Measurements from ENCODE around the gene COL11A2. TPM values are rescaled to one million over a fixed set of nuclear protein-coding genes. Genes with fewer than 3 reads are reported as not detected.
"Not testable (repeated sequence)": the region's sequence is repeated elsewhere in the genome, so short reads cannot be mapped to it uniquely, and the experiment has no call there.

Gene COL11A2
- total RNA-seq, 1 donor from 2014 or later: under 0.01 TPM

GRCh38 chr6:33160096-33160495 lies 32.2 kb downstream of the COL11A2 start:
- no peak for DNase-seq (ENCODE audit: low read depth in 2 of 2)

DNA sequence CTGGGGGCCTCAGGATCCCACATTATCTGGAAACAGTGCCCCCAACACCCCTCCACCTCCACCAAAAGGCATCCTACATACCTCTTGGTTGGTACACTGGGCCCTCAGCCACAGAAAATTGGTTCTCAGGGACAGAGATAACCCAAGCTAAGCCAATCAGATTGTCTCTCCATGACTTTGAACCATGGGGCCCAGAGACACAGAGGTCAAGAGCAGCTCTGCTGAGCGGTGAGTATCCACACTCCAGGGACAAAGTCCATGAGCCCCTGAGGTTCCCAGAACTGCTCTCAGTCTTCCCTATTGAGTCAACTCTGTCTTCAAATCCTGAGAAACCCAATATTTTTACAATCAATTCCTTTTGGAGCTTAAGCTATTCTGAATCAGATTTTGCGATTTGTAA lies 35.3 kb downstream of the COL11A2 start:
- DNase-seq (ENCODE audit: low read depth in 2 of 2): no peak

- no peak for DNase-seq (ENCODE audit: low read depth in 2 of 2)
Measured at GRCh38 chr6:33156561-33156960, 35.7 kb downstream of the COL11A2 start.

DNA sequence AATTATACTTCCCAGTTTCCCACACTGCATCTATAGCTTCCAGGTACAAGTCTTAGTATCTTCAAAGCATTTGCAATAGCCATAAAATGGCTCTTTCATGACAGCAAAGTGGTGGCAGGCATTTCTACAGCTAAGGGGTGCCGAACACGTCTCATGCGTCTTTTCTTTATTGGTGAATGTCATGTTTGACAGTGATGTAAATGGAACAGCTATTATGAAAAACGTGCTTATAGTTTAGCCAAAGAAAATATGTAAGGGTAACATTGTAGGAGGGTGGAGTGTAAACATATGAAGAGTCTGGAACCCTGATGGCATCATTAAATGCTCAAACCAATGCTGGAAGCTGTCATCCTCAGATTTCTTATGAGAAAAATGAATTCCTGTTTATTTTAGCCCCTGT lies 37.9 kb downstream of the COL11A2 start:
- no peak for DNase-seq (ENCODE audit: low read depth in 2 of 2)

DNA sequence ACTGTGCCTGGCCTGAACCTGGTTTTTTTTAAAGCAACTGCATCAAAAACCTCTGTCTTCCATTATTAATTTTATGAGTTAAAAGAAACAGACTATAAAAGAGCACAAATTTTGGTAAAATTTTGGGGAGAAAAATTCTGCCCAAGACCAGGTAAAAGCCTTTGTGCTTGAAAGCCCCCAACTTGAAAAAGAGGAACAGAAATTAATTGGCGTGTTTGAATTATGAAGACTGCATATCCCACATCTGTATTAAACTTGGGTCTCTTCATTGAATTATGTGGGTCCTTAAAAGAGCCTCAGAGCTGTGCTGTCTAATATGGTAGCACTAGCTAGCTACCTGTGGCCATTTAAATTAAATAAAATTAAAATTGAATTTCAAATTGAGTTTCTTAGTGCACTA lies 41.2 kb downstream of the COL11A2 start:
- no peak for DNase-seq (ENCODE audit: low read depth in 2 of 2)

DNA sequence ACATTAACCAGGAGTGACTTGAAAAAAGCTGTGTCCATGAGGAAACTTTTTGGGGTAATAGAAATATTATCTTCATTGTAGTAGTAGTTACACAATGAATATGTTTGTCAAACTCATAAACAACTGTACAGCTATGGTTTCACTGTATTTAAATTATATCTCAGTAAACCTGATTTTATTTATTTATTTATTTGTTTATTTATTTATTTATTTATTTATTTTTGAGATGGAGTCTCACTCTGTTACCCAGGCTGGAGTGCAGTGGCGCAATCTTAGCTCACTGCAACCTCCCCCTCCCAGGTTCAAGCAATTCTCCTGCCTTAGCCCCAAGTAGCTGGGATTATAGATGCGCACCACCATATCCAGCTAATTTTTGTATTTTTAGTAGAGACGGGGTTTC lies 41.7 kb downstream of the COL11A2 start:
- DNase-seq (ENCODE audit: low read depth in 2 of 2): not testable (repeated sequence)

DNA sequence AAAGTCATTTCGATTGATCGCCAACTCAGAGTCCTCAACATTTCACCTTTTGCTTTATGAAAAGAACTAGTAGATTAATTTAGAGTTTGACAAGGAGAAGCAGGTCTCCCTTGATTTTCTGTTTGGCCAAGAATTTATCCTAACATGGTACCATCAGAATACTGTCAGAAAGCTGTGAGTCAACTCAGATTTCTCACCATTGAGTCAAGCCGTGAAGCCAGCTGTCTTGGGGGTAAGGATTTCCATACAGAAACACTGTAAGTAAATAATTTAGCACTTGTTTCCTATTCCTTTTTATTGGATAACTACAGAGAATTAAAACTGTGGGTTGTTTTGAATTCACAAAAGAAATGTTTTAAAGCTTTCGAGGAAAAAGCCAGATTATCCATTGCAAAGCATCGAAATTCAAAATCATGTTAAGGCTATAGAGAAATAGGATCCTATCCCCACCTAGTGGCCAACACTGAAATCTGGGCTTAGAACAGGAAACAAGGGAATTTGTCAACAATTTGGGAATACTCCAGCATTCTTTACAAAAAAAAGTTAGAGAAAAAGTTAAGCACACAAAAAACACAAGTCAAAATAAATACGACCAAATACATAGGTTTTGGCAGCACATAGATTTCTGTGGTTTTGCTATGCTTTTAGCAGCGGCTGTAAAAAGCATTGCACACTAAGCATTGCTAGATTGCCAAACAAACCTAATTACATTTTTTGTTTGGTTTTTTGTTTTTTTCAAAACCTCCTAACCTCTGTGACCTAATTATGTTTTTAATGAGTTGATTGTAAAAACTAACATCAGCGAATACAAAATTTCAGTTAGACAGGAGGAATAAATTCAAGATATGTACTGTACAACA lies 44.2 kb downstream of the COL11A2 start:
- DNase-seq (ENCODE audit: low read depth in 2 of 2): peak; percentile 34 to 55

DNA sequence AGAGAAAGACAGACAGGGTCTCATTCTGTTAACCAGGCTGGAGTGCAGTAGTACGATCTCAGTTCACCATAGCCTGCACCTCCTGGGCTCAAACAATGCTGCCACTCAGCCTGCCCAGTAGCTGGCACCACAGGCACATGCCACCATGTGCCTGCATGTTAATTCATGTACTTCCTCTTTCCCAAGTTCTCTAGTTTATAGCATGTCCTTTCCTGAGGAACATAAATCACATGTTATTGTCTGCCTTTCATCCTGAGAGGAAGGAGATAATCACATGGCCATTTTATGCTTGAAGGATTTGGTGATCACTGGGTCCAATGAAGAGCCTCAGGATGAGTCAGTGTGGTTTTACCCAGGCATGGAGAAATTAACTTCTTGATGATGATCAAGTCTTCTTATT lies 47.9 kb downstream of the COL11A2 start:
- DNase-seq (ENCODE audit: low read depth in 2 of 2): no peak

DNA sequence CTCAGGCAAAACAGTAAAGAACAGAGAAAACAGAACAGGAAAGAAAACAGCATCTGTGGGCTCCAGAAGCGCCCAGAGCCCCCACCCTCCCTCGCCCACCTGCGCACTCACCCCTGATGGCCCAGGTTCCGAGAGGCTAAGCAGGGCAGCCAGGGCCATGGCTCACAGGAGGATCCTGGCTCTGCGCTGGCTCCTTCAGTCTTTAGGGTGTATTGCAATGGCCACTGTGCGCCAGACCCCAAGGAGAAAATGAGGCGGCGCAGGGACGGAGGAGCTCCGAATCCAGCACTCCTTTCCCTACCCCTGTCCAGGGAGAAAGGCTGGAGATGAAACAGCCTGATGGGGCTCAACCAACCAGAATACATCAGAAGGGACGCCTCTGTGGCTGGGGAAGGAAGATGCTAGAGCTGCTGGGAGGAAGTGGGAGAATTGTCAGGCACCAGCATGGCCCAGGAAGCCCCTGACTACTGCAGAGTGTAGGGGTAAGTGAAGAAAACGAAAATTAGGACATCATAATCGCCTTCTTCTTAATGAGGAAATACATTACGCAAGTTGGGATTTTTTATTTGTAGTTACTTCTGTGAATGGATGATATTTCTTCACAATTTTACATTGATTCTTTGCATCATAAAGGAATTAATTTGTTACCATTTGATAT lies 49.0 kb downstream of the COL11A2 start:
- no peak for DNase-seq (ENCODE audit: low read depth in 2 of 2)

- DNase-seq (ENCODE audit: low read depth in 2 of 2): no peak
Measured at GRCh38 chr6:33142501-33143070, 49.7 kb downstream of the COL11A2 start.

GRCh38 chr6:33140556-33140955 lies 51.7 kb downstream of the COL11A2 start:
- DNase-seq (ENCODE audit: low read depth in 2 of 2): no peak

DNA sequence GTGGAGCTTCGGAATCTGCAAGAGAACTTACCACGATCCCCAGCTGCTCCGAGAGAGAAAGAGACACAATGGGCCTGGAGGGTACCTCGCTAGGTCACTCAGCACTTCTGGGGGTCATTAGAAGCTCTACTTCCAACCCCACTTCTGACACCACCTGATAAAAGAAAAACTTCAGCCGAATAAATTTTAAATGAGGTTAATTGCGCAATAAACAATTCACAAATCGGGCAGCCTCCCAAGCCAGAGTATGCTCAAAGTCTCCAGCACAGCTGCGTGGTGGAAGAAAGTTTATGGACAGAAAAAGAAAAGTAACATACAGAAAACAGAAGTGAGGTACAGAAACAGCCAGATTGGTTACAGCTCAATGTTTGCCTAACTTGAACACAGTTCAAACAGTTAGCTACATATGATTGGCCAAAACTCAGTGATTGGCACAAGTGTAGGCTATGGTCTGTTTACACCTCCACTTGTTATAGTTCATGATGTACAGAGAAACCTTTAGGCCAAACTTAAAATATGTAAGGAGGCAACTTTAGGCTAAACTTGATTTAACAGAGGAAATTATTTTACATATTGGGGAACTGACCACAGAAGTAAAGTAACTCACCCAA lies 52.6 kb downstream of the COL11A2 start:
- no peak for DNase-seq (ENCODE audit: low read depth in 2 of 2)

- DNase-seq (ENCODE audit: low read depth in 2 of 2): no peak
Measured at GRCh38 chr6:33136310-33136900, 55.9 kb downstream of the COL11A2 start.

DNA sequence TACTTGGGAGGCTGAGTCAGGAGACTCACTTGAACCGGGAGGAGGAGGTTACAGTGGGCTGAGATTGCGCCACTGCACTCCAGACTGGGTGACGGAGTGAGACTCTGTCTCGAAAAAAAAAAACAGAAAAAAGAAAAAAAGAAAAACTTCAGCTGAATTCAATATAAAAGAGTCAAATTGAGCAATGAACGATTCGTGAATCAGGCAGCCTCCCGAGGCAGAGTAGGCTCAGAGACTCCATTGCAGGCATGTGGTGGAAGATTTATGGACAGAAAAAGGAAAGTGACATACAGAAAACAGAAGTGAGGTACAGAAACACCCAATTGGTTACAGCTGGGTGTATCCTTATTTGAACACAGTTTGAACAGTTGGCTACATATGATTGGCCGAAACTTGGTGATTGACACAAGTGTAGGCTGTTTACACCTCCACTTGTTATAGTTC lies 60.2 kb downstream of the COL11A2 start:
- DNase-seq (ENCODE audit: low read depth in 2 of 2): no peak

- no peak for DNase-seq (ENCODE audit: low read depth in 2 of 2)
Measured at GRCh38 chr6:33128318-33128717, 63.9 kb downstream of the COL11A2 start.

DNA sequence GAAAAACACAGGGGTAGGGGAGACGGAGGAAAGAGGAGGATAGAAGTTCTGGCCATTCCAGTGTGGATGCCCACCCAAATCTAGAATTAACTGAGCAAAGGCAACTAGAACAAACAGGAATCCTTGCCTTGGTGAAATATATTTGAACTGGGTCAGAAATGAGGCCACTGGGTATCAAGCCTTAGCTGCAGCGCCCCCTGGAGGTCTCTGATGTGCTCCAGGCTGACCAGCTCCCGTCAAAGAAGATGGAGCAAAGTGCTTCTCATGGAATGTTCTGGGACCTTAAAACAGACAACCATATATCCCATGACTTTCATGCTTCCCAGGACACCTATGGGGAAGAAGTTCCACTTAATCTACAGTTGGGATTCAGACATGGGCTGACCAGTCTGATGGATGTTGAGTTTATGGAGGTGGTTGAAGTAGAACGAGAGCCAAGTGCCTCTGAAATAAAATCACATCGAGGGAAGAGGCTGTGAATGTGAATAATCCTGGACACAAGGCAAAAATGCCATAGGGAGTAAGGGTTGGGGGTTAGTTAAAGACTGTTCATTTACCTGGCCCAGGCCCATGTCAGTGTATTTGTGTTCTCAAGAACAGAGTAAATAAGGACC lies 66.1 kb downstream of the COL11A2 start:
- DNase-seq (ENCODE audit: low read depth in 2 of 2): peak; percentile 16 to 56

DNA sequence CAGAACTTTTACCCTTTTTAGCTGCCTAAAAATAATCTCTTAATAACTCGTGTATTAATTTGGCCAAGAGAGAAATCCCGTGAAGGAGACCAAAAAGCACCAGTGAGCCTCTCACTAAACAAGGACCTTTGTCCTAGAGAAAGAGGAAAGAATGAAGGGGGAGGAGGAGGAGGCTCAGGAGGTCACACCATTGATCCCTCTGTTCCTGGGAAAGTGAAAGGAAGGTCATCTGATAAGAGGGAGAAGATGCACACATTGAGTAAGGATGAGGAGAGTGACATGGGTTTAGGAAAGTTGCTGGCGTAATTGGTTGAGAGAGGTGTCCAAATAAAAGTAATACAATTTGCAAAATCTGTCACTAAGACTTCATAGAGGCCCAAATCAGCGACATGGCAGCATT lies 67.3 kb downstream of the COL11A2 start:
- DNase-seq (ENCODE audit: low read depth in 2 of 2): no peak

GRCh38 chr6:33124525-33124901 lies 67.8 kb downstream of the COL11A2 start:
- no peak for DNase-seq (ENCODE audit: low read depth in 2 of 2)

DNA sequence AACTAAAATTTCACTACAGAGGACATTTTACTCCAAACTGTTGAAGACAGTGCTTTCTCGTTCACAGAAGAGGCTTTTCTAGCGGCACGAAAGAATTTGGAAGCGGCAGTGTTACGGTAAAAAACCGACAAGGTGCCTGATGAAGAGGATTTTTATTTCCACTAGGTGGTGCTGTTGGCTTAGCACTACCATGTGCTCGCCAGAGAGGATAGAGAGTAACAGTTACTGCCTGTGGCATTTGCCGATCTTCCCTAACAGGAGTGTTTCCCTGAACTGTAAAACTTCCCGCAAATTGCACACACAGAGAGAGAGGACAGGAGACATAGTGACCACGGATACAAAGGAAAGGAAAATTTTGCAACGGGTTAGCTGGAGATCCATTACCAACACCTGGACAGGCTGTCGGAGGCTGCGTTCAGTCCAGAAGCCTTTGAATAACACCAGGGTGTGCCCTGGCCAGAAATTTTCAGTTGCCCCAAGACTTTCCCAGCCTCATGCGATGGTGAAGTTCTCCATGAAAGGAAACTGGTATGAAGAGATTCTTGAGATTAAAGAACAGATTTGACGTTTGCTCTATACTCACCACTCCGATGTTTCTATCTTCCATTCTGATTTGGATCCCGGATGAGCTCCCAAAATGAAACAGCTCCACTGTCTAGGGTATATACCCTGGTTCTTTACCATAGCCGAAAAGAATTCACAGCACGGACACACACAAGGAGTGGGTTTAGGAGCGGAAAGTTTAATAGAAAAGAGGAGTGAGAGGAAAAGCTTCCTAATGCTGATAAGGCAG lies 68.3 kb downstream of the COL11A2 start:
- DNase-seq (ENCODE audit: low read depth in 2 of 2): peak; percentile 16 to 36

GRCh38 chr6:33123181-33123580 lies 69.1 kb downstream of the COL11A2 start:
- DNase-seq (ENCODE audit: low read depth in 2 of 2): no peak

DNA sequence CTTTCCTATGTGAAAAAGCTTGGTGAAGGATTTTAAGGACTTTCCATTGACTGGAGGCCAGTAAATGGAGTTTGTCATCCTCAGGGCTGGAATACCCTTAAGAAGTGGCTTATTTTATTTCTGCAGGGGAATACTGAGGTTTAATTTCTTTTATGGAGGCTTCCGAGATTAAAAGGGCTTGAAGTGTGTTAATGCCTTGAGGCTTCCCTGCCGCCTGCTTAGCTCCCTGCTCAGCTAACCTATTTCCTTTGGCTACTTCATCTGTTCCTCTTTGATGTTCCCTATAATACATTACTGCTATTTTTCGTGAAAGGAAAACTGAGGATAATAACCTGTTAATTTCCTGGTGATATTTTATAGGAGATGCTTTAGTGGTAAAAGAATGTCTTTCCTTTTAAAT lies 72.3 kb downstream of the COL11A2 start:
- no peak for DNase-seq (ENCODE audit: low read depth in 2 of 2)
